GM23338 (cell line): ENCODE data around the gene LRTM2. TPM values are rescaled to one million over a fixed set of nuclear protein-coding genes. Genes with fewer than 3 reads are reported as not detected.

Source experiments
- ATAC-seq: fragments of 200-7000 bp; cut with Tn5 transposase; 3 replicates; pipeline ENCODE4 v1.9.1; 2020
- DNase-seq: peaks from one replicate; pipeline ENCODE4 v3.0.0-alpha.2; 2015; ENCODE audit warnings: low spot score
- H2AFZ ChIP-seq: fragments of 200-600 bp; sonication (generic); 2 replicates; pipeline ENCODE4 v1.8.0; 2016; ENCODE audit warnings: antibody characterized with exemption, mild to moderate bottlenecking, moderate library complexity
- H3F3A ChIP-seq: fragments of 200-600 bp; sonication (generic); replicated peaks from 2 replicates; pipeline ENCODE4 v1.8.0; 2017; ENCODE audit warnings: antibody characterized with exemption, mixed run types, low read depth
- H3K27ac ChIP-seq: fragments of 200-600 bp; sonication (generic); 2 replicates; pipeline ENCODE4 v1.6.1; 2016; ENCODE audit warnings: low read depth
- H3K27me3 ChIP-seq: fragments of 200-600 bp; sonication (generic); 2 replicates; pipeline ENCODE4 v1.8.0; 2016; ENCODE audit warnings: mild to moderate bottlenecking, mixed run types, moderate library complexity; ENCODE audit not compliant: insufficient read depth
- H3K36me3 ChIP-seq: fragments of 200-600 bp; sonication (generic); 2 replicates; pipeline ENCODE4 v1.8.0; 2016; ENCODE audit warnings: mild to moderate bottlenecking; ENCODE audit not compliant: insufficient read depth
- H3K4me1 ChIP-seq: fragments of 200-600 bp; sonication (generic); 2 replicates; pipeline ENCODE4 v1.8.0; 2016; ENCODE audit warnings: mild to moderate bottlenecking, moderate library complexity; ENCODE audit not compliant: insufficient read depth
- H3K4me2 ChIP-seq: fragments of 200-600 bp; sonication (generic); 2 replicates; pipeline ENCODE4 v1.7.1; 2017; ENCODE audit warnings: mixed run types
- H3K4me3 ChIP-seq: fragments of 200-600 bp; sonication (generic); 2 replicates; pipeline ENCODE4 v1.6.1; 2016; ENCODE audit warnings: mixed run types
- H3K79me2 ChIP-seq: fragments of 200-600 bp; sonication (generic); replicated peaks from 2 replicates; pipeline ENCODE4 v1.8.0; 2017; ENCODE audit warnings: mild to moderate bottlenecking; ENCODE audit not compliant: insufficient read depth
- H3K9me2 ChIP-seq: fragments of 200-600 bp; sonication (generic); 2 replicates; pipeline ENCODE4 v1.8.0; 2017; ENCODE audit not compliant: insufficient read depth
- H4K20me1 ChIP-seq: fragments of 200-600 bp; sonication (generic); replicated peaks from 2 replicates; pipeline ENCODE4 v1.8.0; 2017; ENCODE audit warnings: mild to moderate bottlenecking; ENCODE audit not compliant: insufficient read depth
- H3K27ac Mint-ChIP-seq: 2 replicates; pipeline ENCODE4 v1.8.0; 2020; ENCODE audit warnings: inconsistent platforms, mild to moderate bottlenecking, moderate library complexity, mixed read lengths
- H3K27me3 Mint-ChIP-seq: 3 replicates; pipeline ENCODE4 v1.8.0; 2022; ENCODE audit warnings: low read depth, mild to moderate bottlenecking, moderate library complexity, mixed read lengths, inconsistent platforms; ENCODE audit not compliant: insufficient read depth, poor library complexity
- H3K36me3 Mint-ChIP-seq: 3 replicates; pipeline ENCODE4 v1.8.0; 2021; ENCODE audit warnings: low read depth, mild to moderate bottlenecking, inconsistent platforms, moderate library complexity, mixed read lengths
- H3K4me1 Mint-ChIP-seq: 3 replicates; pipeline ENCODE4 v1.8.0; 2020; ENCODE audit warnings: mild to moderate bottlenecking, inconsistent platforms, mixed read lengths
- H3K4me3 Mint-ChIP-seq: 3 replicates; pipeline ENCODE4 v1.8.0; 2021; ENCODE audit warnings: moderate library complexity, mild to moderate bottlenecking, inconsistent platforms, mixed read lengths
- H3K9me3 Mint-ChIP-seq: 3 replicates; pipeline ENCODE4 v1.8.0; 2020; ENCODE audit warnings: moderate library complexity, mild to moderate bottlenecking, inconsistent platforms, mixed read lengths
- CREB1 ChIP-seq: fragments of 250-450 bp; sonication (Bioruptor Pico); IDR thresholded peaks from 2 replicates; pipeline ENCODE4 v1.5.0; 2020; ENCODE audit warnings: low read depth, mild to moderate bottlenecking, moderate library complexity
- JUNB ChIP-seq: IDR thresholded peaks from one replicate; pipeline ENCODE4 v1.6.1; 2016; ENCODE audit warnings: antibody characterized with exemption; ENCODE audit not compliant: unreplicated experiment
- POLR2AphosphoS5 ChIP-seq: IDR thresholded peaks from 2 replicates; pipeline ENCODE4 v1.6.1; 2016; ENCODE audit warnings: antibody characterized with exemption, low read depth
- ZNF462 ChIP-seq: fragments of 250-450 bp; sonication (Bioruptor Pico); IDR thresholded peaks from 2 replicates; pipeline ENCODE4 v1.5.0; 2020; ENCODE audit warnings: mild to moderate bottlenecking, moderate library complexity
- polyA plus RNA-seq: library from polyadenylated mRNA; unstranded; fragments of >200 nt; fragmentation: Nextera tagmentation; extraction: Ambion mirVana; gene quantifications from 2 replicates; pipeline ENCODE4 v1.2.1, GENCODE V29; 2016
- total RNA-seq: library from RNA; depleted of rRNA; stranded (reverse); fragments of >200 nt; shearing (Covaris generic); gene quantifications from 2 replicates; pipeline ENCODE4 v1.2.3, GENCODE V29; 2014
- TF ChIP-seq, protein P1 (sequence below): IDR thresholded peaks from 2 replicates; pipeline ENCODE4 v1.6.1; 2016; ENCODE audit warnings: antibody characterized with exemption

The LRTM2 gene
- total and polyA plus RNA-seq, 2 experiments from 2014 or later: 0.08 TPM; not detected in 1

GRCh38 chr12:1844223-1844622, 23.9 kb downstream of the LRTM2 start (continued):
- no peak for TF ChIP-seq ZNF462 (CRISPR knock-in tag)

GRCh38 chr12:1844661-1845409, 24.5 kb downstream of the LRTM2 start:
- H3K36me3 Mint-ChIP-seq: no peaks in the 10 kb centered on the region
- no peak overlapping the region for H3K27ac ChIP-seq
- no peaks in the 10 kb centered on the region for H3K36me3 ChIP-seq
- ATAC-seq (no peak), DNase-seq (no peak)
- no peak overlapping the region for H3K27ac Mint-ChIP-seq
- no peaks in the 10 kb centered on the region for H3F3A ChIP-seq
- peak overlapping the region; percentile 60; the same call in 1 of the 2 replicates for H3K4me2 ChIP-seq
- no peaks in the 10 kb centered on the region for H4K20me1 ChIP-seq
- H3K4me1 ChIP-seq: peaks cover 9% of the 10 kb centered on the region
- H3K27me3 Mint-ChIP-seq: peaks cover 5% of the 10 kb centered on the region
- H3K79me2 ChIP-seq: no peaks in the 10 kb centered on the region
- no peak overlapping the region for H3K4me3 Mint-ChIP-seq
- H3K27me3 ChIP-seq: no peaks in the 10 kb centered on the region
- H3K4me1 Mint-ChIP-seq: peaks cover 45% of the 10 kb centered on the region
- no peak overlapping the region for H2AFZ ChIP-seq
- H3K9me2 ChIP-seq: no peaks in the 10 kb centered on the region
- no peaks in the 10 kb centered on the region for H3K9me3 Mint-ChIP-seq
- TF ChIP-seq JUNB: no peak
- TF ChIP-seq, protein P1, sequence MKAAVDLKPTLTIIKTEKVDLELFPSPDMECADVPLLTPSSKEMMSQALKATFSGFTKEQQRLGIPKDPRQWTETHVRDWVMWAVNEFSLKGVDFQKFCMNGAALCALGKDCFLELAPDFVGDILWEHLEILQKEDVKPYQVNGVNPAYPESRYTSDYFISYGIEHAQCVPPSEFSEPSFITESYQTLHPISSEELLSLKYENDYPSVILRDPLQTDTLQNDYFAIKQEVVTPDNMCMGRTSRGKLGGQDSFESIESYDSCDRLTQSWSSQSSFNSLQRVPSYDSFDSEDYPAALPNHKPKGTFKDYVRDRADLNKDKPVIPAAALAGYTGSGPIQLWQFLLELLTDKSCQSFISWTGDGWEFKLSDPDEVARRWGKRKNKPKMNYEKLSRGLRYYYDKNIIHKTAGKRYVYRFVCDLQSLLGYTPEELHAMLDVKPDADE: no peak
- no peak for TF ChIP-seq CREB1
- no peak for TF ChIP-seq POLR2AphosphoS5
- H3K4me3 ChIP-seq: no peak overlapping the region
